Calu3 (cell line): ENCODE data around the gene F8. TPM values are rescaled to one million over a fixed set of nuclear protein-coding genes. Genes with fewer than 3 reads are reported as not detected.
"Not testable (repeated sequence)": the region's sequence is repeated elsewhere in the genome, so short reads cannot be mapped to it uniquely, and the experiment has no call there.

Experiments used
- BruUV-seq: library from RNA; stranded (reverse); fragments of 400-500 nt; replicated peaks from 2 replicates; lab custom pipeline; 2021; lab: Mats Ljungman, UMichigan
- CTCF ChIA-PET: fragments of 300-600 bp; sonication (Branson Sonifier 250); formaldehyde crosslinking; loops from one replicate; lab custom pipeline; 2022; ENCODE audit warnings: antibody characterized with exemption; lab: Charles Lee
- DNase-seq: peaks from one replicate; pipeline ENCODE4 v3.0.0; 2022
- H3K27ac Mint-ChIP-seq: one replicate; pipeline ENCODE4 v1.8.0; 2022; ENCODE audit warnings: mixed read lengths; ENCODE audit not compliant: unreplicated experiment
- H3K27me3 Mint-ChIP-seq: one replicate; pipeline ENCODE4 v1.8.0; 2022; ENCODE audit warnings: mixed read lengths; ENCODE audit not compliant: unreplicated experiment
- H3K36me3 Mint-ChIP-seq: one replicate; pipeline ENCODE4 v1.8.0; 2022; ENCODE audit warnings: mild to moderate bottlenecking, moderate library complexity, mixed read lengths; ENCODE audit not compliant: insufficient read depth, unreplicated experiment
- H3K4me1 Mint-ChIP-seq: one replicate; pipeline ENCODE4 v1.8.0; 2022; ENCODE audit warnings: mild to moderate bottlenecking, low read depth, mixed read lengths; ENCODE audit not compliant: unreplicated experiment
- H3K4me3 Mint-ChIP-seq: one replicate; pipeline ENCODE4 v1.8.0; 2022; ENCODE audit warnings: mild to moderate bottlenecking, low read depth, moderate library complexity, mixed read lengths; ENCODE audit not compliant: unreplicated experiment
- H3K9me3 Mint-ChIP-seq: one replicate; pipeline ENCODE4 v1.8.0; 2022; ENCODE audit warnings: low read depth, mixed read lengths; ENCODE audit not compliant: unreplicated experiment
- CTCF ChIP-seq: fragments of 200-600 bp; IDR thresholded peaks from one replicate; pipeline ENCODE4 v1.8.0; 2022; ENCODE audit warnings: antibody characterized with exemption; ENCODE audit not compliant: unreplicated experiment
- intact Hi-C: fragments of 100-400 bp; cut with micrococcal nuclease; formaldehyde crosslinking; loops from one replicate; pipeline ENCODE4 v1.10.0; 2022; ENCODE audit not compliant: unreplicated experiment
- total RNA-seq: library from RNA; stranded (reverse); gene quantifications from 2 replicates; pipeline ENCODE4 v1.2.3, GENCODE V29; 2022

F8 gene
- total RNA-seq, 1 experiment from 2014 or later = 1.6 TPM

DNA sequence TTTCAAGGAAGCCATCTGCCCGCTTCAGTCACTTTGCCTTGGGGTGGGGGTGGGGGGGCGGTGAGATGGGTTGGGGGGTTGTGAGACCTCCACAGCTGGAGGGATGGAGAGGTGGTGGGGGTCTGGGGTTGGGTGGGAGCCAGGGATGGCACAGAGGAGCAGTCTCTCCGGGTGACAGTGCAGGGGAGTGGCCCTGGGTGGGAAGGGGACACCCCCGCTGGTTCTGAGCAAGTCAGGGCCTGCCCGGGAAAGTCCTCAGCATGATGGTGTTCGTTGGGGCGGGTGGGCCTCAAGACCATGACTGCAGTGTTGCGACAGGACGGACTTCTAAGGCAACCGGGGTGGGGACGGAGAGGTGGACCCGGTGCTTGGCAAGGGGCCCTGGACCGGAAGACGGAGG is 137.0 kb downstream of the F8 start:
- BruUV-seq, H3K4me1 Mint-ChIP-seq, CTCF ChIA-PET, H3K9me3 Mint-ChIP-seq, H3K27ac Mint-ChIP-seq, DNase-seq, H3K27me3 Mint-ChIP-seq, H3K4me3 Mint-ChIP-seq, intact Hi-C loops, H3K36me3 Mint-ChIP-seq: not testable (repeated sequence)

DNA sequence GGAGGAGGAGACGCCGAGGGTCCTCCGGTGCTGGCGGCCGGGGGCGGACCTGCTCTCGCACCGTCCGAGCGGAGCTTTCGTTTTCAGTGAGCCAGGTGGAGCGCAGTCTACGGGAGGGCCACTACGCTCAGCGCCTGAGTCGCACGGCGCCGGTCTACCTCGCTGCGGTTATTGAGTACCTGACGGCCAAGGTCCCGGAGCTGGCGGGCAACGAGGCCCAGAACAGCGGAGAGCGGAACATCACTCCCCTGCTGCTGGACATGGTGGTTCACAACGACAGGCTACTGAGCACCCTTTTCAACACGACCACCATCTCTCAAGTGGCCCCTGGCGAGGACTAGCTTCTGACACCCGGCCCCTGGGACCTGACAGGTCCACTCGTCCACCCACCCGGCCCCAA is 137.5 kb downstream of the F8 start:
- not testable (repeated sequence) for H3K27ac Mint-ChIP-seq

DNA sequence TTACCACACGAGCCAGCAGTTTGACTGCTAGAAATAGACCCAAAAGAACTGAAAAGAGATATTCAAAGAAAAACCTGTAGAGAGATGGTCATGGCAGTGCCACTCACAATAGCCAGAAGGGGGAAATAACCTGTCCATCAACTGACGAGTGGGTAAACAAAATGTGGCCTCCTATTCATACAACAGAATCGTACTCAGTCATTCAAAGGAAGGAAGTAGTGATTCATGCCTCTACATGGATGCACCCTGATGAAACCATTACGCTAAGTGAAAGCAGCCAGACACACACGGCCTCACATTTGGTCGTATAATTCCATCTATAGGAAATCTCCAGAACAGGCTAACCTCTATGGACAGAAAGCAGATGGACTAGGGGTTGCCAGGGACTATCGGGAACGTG is 138.5 kb downstream of the F8 start:
- H3K27ac Mint-ChIP-seq, intact Hi-C loops, H3K4me3 Mint-ChIP-seq, DNase-seq, H3K9me3 Mint-ChIP-seq, H3K27me3 Mint-ChIP-seq, CTCF ChIA-PET, BruUV-seq, H3K4me1 Mint-ChIP-seq, H3K36me3 Mint-ChIP-seq: not testable (repeated sequence)

More for the DNA sequence above, 137.5 kb downstream of the F8 start:
- DNase-seq, BruUV-seq, H3K36me3 Mint-ChIP-seq, H3K4me3 Mint-ChIP-seq, H3K4me1 Mint-ChIP-seq, H3K27me3 Mint-ChIP-seq, intact Hi-C loops, H3K9me3 Mint-ChIP-seq, CTCF ChIA-PET: not testable (repeated sequence)

GRCh38 chrX:154873329-154873728 is 149.2 kb downstream of the F8 start:
- Mint-ChIP-seq H3K4me1 (peaks cover 7% of the 10 kb centered on the region), H3K9me3 (peaks cover 5% of the 10 kb centered on the region), H3K4me3 (no peak overlapping the region), H3K27me3 (peaks cover 19% of the 10 kb centered on the region), H3K27ac (no peak overlapping the region), H3K36me3 (no peaks in the 10 kb centered on the region)
- no peak for TF ChIP-seq CTCF
- no TSS peak for BruUV-seq
- CTCF ChIA-PET = no interaction called here
- intact Hi-C loops = no loop called here
- no peak for DNase-seq

DNA sequence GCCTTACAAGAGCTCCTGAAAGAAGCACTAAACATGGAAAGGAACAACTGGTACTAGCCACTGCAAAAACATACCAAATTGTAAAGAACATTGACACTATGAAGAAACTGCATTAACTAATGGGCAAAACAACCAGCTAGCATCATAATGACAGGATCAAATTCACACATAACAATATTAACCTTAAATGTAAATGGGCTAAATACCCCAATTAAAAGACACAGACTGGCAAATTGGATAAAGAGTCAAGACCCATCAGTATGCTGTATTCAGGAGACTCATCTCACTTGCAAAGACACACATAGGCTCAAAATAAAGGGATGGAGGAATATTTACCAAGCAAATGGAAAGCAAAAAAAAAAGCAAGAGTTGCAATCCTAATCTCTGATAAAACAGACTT is 154.0 kb downstream of the F8 start:
- intact Hi-C loops, H3K4me3 Mint-ChIP-seq, H3K27ac Mint-ChIP-seq, BruUV-seq, CTCF ChIA-PET, H3K4me1 Mint-ChIP-seq, H3K36me3 Mint-ChIP-seq, DNase-seq: not testable (repeated sequence)
- Mint-ChIP-seq H3K27me3 (peaks cover 41% of the 10 kb centered on the region), H3K9me3 (peaks cover 13% of the 10 kb centered on the region)

DNA sequence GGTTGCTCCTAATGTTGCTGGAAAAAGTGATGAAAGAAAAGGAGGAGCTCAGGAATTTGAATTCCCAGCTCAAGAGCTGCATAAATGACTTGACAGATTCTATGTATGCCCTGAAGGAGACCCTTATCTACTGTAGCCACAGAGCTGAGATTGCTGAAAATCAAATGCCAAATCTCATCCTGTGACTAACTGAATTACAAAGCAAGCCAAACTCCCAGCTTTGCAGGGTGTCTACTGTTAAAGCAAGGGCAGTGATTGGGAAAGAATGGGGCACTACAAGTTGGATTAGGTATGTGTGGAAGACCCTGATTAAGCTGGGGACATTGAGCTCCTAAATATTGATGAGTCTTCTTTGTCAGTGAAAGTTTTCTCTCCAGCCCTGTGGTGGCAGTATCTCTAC is 167.3 kb downstream of the F8 start:
- intact Hi-C loops = no loop called here
- Mint-ChIP-seq H3K4me3 (no peak overlapping the region), H3K9me3 (peaks cover 4% of the 10 kb centered on the region), H3K27ac (no peak overlapping the region), H3K27me3 (no peaks in the 10 kb centered on the region), H3K4me1 (no peaks in the 10 kb centered on the region), H3K36me3 (no peaks in the 10 kb centered on the region)
- no TSS peak for BruUV-seq
- no peak for TF ChIP-seq CTCF
- no peak for DNase-seq
- CTCF ChIA-PET = no interaction called here
